UCSD-AML1 (cell line): ENCODE data around the gene POGZ.
A peak's percentile ranks its signal among the peaks of the same experiment; 100 is the strongest.
"Not testable (repeated sequence)": the region's sequence is repeated elsewhere in the genome, so short reads cannot be mapped to it uniquely, and the experiment has no call there.

Experiments
- DNase-seq: peaks from one replicate; lab custom pipeline; 2025; ENCODE audit not compliant: unreplicated experiment; lab: John Stamatoyannopoulos, UW

Gene POGZ

GRCh38 chr1:151476083-151476482 is 16.8 kb upstream of the POGZ start:
- DNase-seq, result no peak

GRCh38 chr1:151475175-151475574 is 15.9 kb upstream of the POGZ start:
- DNase-seq, result no peak

- DNase-seq, result no peak
These were observed 15.5 kb upstream of the POGZ start for GRCh38 chr1:151474745-151475144.

GRCh38 chr1:151472856-151473731 is 13.8 kb upstream of the POGZ start:
- no peak for DNase-seq

- DNase-seq, result no peak
These were observed 5.7 kb upstream of the POGZ start for GRCh38 chr1:151465026-151465425.

GRCh38 chr1:151461694-151462093 is 2.4 kb upstream of the POGZ start:
- no peak for DNase-seq

- peak; percentile 64 for DNase-seq
These were observed 428 bp downstream of the POGZ start for GRCh38 chr1:151458802-151459330.

- peak; percentile 58 for DNase-seq
These were observed 1.1 kb downstream of the POGZ start for GRCh38 chr1:151457911-151458801.

- DNase-seq, result no peak
These were observed 3.3 kb downstream of the POGZ start for GRCh38 chr1:151455966-151456365.

- DNase-seq, result no peak
These were observed 4.1 kb downstream of the POGZ start for GRCh38 chr1:151455231-151455630.

- no peak for DNase-seq
These were observed 11.6 kb downstream of the POGZ start for GRCh38 chr1:151447696-151448095.

- DNase-seq, result no peak
These were observed 14.5 kb downstream of the POGZ start for GRCh38 chr1:151444783-151445177.

GRCh38 chr1:151443846-151444782 is 15.2 kb downstream of the POGZ start:
- peak; percentile 17 for DNase-seq

- not testable (repeated sequence) for DNase-seq
These were observed 21.9 kb downstream of the POGZ start for GRCh38 chr1:151437396-151437795.

GRCh38 chr1:151436985-151437384 is 22.3 kb downstream of the POGZ start:
- DNase-seq, result no peak

GRCh38 chr1:151435174-151435573 is 24.1 kb downstream of the POGZ start:
- DNase-seq, result no peak

GRCh38 chr1:151433827-151434226 is 25.5 kb downstream of the POGZ start:
- not testable (repeated sequence) for DNase-seq

- DNase-seq, result no peak
These were observed 31.2 kb downstream of the POGZ start for GRCh38 chr1:151428068-151428467.

- no peak for DNase-seq
These were observed 34.2 kb downstream of the POGZ start for GRCh38 chr1:151425103-151425502.

GRCh38 chr1:151419819-151420218 is 39.5 kb downstream of the POGZ start:
- no peak for DNase-seq

- DNase-seq, result no peak
These were observed 41.2 kb downstream of the POGZ start for GRCh38 chr1:151418081-151418480.
